ENCODE results near the gene LIPJ.

The LIPJ gene

DNA sequence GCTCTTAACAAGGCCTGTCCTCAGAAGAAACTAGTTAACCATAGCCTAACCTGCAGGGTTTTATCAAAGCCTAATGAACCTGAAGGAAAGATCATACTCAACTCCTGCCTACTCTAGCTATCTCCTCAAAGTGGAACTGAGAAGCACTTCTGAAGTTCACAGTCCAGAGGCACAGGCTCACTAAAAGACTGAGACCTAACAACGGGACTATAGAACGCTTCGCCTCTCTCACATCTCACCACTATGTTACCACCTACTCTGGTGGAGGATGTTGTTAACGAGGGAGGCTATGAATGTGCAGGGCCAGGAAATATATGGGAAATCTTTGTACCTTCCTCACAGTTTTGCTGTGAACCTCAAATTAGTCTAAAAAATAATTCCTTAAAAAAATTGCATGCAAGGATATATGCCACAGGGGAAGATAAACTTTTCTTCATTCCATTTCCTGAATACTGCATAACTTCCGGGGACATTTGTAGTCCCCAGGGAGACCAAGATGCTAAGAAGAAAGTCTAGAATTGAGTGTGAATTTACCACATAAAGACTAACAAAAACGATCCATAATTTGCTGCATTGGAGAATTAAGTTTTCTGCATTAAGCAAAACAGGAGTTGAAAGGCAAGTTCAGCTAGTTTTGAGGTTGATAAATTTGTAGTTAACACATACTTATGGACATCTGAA is 21.6 kb downstream of the LIPJ start:
- DNase-seq = no peak

DNA sequence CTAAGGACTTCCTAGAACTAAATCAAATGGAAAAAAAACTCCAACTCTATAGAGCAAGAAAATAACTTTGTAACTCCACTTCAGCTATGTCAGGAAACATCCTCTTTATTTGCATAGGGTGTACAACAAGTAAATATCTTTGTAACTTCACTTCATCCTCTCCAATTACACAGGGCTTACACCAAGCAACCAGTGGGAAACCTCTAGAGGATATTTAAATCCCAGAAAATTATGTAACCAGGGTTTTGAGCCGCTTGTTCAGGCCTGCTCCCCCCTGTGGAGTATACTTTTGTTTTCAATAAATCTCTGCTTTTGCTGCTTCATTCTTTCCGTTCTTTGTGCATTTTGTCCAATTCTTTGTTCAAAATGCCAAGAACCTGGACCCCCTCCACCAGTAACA is 22.2 kb downstream of the LIPJ start:
- DNase-seq = no peak

DNA sequence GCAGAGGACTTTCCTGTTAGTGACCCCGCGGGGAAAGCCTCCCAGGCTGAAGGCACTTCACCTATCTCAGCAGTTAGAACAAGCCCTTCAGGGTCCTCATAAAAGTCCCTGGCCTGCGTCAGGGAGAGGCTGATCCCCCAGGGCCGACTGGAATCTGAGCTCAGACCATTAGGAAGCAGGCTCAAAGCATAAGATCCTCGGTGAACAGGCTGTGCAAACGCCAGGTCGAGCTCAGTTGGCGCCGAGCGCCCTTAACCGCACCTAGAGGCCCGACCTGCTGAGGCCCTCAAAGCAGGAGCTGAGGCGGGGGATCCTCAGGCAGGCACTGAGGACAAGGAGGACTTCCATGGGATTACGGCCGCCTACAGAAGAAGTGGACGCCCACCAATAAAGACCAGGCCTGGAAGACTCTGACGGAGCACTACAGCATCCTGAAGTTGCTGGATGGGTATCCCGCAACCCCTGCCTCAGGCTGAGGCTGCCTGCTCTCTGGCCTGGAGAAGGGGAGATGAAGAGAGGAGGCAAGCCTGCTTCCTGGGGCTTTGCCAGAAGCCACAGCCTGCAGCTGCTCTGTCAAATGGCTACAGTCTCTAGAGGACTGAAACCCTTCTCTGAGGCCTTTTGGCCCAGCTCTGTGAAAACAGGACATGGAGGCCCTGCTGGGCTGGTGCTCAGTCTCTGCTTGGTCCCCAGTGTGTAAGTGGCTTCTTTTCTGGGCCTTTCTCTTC is 29.9 kb downstream of the LIPJ start:
- no peak for DNase-seq

DNA sequence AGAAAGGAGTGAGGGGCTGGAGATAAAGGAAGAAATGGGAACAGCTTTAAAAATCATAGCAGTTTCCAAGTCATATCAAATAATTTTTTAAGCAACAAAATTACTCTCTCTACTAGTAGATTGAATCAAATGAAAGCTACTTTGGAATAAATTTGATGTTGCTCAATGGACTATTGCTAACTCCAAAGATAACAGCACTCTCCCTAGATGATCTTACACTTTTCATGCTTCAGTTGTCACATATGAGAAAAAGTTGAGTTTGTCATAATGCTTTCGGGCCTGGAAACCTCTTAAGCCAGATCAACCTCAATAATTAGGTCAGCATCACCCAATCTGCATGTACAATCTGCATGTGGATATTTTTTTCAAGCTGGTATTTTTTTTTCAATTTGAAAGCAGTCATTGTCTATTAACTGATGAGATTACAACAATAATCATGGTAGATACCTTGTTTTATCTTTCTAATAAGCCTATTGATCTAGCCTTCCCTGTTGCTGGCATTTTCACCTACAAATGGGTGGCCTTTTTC is 31.3 kb downstream of the LIPJ start:
- DNase-seq = no peak

DNA sequence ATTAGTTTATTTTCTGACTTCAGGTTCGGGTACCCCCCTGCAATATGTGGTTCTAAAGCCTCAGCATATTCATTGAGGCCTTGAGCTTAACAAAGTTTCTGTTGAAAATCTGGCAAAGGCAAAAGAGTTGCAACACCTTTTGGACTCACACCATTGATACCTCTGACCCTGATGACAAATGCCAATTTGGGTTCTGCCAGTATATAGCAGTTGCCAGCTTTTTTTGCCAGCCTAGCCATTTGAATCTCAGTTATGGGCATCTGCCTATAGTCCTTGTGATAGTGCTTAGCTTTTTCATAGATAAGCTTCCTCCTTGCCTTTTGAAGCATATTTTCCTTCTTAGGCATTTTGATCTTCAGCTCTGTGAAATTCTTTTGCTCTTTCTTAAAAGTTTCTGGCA is 31.9 kb downstream of the LIPJ start:
- DNase-seq = no peak

DNA sequence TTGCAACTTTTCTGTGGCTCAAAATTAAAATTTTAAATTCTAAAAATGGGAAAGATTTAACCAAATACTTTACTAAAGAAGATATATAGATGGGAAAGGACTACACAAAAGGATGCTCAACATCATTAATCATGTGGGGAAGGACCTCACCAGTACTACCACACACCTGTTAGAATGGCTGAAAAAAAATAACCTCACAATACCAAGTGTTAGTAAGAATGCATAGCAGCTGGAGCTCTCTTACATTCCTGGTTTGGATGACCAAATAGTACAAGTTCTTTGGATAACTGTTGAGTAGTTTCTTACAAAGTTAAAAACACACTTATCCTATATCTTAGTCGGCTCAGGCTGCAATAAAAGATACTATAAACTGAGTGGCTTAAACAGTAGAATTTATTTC is 33.9 kb downstream of the LIPJ start:
- no peak for DNase-seq

DNA sequence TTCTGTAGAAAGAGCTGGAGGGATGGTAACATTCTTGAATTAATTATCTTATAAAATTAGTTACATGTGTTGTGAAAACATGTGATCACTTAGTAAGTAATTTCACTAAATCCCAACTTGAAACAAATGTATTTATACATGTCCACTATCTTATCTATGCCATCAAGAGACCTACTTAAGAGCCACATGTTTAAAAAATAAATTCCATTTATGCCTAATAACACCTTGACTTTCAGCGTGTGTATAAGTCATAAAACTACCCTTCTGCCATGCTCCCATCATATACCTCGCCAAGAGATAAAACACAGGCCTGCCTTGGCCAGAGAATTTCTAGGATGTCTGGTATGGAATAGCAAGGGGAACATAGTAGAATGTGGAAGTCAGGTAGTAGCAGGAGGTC is 37.3 kb downstream of the LIPJ start:
- DNase-seq = no peak

DNA sequence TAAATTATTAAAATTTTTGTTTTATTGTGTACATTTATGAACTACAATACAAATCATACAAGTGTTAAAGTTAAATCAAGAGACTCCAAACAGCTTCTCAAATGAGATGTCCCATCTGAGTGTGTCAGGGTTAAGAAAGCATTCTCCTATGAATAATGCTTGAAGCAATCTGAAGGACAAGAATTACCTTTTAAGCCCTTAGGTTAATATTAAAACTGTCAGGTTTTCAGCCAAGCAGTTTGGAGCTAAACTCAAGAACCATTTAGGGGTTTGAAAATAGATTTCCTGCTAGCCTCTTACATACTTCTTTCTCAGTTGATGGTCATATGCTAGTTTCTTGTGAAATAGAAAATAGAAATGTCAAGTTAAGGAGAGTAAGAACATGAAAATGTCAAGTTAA is 38.3 kb downstream of the LIPJ start:
- no peak for DNase-seq

DNA sequence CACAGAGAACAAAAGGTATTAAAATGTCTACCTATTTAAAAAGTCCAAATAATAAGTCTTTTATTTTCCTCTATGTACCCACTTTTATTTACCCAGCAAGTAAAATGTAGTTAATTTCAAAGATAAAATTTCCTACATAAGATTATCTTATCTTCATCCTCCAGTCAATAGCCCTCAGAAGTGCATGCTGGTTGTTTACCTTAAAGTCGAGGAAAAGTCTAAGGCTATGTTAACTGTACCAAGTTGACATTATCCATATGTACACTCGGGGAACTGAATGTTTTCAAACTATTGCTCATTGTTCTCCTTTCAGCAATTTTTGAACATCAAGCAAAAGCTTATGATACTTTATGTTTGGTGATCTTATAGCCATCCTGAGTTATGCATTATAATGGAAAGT is 53.6 kb downstream of the LIPJ start:
- no peak for DNase-seq

DNA sequence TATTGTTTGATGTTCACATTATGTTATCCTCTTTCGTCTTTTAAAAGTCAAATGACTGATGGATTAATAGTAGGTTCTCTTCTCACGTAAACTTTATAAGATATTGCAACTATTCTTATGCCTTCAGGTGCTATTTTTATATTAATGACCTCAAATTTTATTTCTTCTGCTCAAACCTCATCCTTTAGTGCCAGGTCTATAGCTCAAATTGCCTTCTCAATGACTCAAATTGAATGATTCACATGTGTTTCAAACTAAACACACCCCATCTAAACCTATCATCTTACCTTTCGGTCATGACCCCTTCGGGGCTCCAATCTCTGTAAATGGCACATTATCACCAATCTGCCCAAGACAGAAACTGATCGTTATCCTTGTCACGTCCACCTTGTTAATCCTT is 55.6 kb downstream of the LIPJ start:
- no peak for DNase-seq

DNA sequence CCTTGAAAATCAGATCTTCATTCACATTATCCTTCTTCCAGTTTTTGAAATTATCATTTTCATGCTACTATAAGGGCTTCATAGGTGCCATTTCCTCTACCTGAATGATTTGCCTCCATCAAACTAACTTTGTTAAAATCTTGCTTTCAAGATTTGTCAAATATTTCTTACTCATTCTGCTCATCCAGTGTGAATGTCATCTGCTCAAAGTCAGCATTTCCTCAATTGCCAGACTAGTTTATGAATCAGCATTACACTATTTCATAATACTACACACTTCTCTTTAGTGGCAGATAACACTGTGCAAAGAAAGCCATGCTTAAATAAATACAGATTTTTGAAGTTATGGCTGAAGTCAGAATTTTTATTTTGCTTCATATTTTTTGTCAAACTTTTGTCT is 56.4 kb downstream of the LIPJ start:
- no peak for DNase-seq

DNA sequence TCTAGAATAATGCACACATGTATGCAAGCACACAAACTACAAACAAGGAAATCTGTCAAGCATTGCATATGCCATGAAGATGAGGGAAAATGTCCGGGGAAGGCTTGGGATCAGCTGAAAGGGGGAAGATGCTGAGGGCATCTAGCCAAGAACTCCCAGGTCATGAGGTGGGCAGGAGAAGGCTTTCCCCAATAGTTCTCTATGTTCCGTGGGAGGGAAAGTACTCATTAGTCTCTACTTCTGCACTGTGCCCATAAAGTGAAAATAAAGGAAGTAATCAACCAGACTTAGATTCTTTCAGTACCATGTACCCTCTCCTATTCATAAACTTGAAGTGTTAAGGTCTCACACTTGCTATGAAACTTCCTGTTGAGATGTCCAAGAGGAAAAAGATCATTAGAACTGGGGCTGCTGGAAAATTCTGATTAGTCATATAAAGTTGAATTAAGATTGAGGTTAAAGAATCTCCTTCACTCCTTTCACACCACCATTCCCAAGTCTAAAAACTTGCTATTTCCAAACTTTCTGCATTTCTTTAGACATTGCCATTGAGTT is 60.6 kb downstream of the LIPJ start:
- DNase-seq = no peak

DNA sequence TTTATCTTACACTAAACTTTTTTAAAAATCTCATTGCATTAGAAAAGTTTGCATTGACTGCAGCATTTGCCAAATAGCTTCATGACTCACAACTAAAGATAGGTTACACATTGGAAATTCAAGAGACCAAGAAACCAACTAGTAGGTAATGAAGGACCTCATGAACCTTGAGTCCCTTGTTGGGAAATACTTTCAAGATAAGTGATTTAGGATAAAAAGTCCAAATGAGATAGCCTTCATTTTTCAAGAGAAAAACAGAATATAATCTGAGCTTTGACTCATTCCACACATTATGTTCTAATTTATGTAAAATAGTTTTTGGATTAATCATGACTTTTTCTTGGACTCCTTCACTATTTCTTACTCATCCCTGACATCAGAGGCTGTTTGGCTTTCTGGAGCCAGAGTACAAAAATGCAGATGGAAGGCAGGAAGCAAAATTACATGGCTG is 64.6 kb downstream of the LIPJ start:
- no peak for DNase-seq

DNA sequence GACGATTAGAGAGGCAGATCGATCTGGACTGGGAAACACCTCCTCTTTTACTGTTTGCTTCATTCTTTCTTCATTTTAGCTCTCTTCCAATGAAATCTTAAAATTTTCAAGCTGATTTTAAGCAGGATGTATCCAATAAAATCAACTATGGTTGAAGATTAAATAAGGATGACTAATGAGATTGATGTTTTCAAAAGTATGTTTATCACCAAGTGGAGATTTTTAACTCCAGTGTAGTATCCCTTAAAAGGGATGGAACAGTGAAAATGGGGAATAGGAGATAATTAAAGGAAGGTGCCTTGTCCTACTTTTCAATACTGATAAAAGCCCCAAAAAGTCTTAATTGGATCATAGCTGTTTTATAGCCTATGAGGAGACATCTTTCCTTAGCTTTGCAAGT is 66.1 kb downstream of the LIPJ start:
- no peak for DNase-seq
